Lower leg skin (tissue), 3 donors: ENCODE results near the gene SNRPF.

Experiments
- CTCF ChIP-seq, 3 donors: fragments of 450-650 bp; IDR thresholded peaks; one replicate each; pipeline ENCODE4 v1.5.1; 2016; ENCODE audit warnings: antibody characterized with exemption in 3 of 3, mild to moderate bottlenecking in 3 of 3, moderate library complexity in 2 of 3
- POLR2A ChIP-seq, 2 donors: fragments of 450-650 bp; IDR thresholded peaks; one replicate each; pipeline ENCODE4 v1.6.1; 2016 to 2017; ENCODE audit warnings: antibody characterized with exemption in 2 of 2, mild to moderate bottlenecking in 1 of 2, moderate library complexity in 1 of 2

DNA sequence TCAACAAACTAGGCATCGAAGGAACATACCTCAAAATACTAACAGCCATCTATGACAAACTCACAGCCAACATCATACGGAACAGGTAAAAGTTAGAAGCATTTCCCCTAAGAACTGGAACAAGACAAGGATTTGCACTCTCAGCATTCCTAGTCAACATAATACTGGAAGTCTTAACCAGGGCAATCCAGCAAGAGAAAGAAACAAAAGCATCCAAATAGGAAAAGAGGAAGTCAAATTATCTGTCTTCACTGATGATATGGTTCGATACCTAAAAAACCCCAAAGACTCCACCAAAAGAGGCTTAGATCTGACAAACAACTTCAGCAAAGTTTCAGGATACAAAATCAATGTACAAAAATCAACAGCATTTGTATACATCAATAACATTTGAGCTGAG, 51.1 kb downstream of the SNRPF start:
- TF ChIP-seq CTCF (IDR thresholded peaks at IDR 0.05) (no peak), POLR2A (IDR thresholded peaks at IDR 0.05) (no peak)
